Erythroblast (primary cell): Measurements from ENCODE around the gene PDGFC.

Source experiments
- GATA1 ChIP-seq: IDR thresholded peaks from 2 replicates; pipeline ENCODE4 v1.6.1; 2011; ENCODE audit warnings: low read depth, mild to moderate bottlenecking, control low read depth, low read length, moderate library complexity
- POLR2A ChIP-seq: IDR thresholded peaks from 2 replicates; pipeline ENCODE4 v1.6.1; 2011; ENCODE audit warnings: mild to moderate bottlenecking, low read length

- no peak for TF ChIP-seq POLR2A
- no peak for TF ChIP-seq GATA1
These were observed 48.1 kb downstream of the PDGFC start for GRCh38 chr4:156923525-156923924.
